HCT116 (cell line): ENCODE measurements around the gene WDR45. TPM values are rescaled to one million over a fixed set of nuclear protein-coding genes. Genes with fewer than 3 reads are reported as not detected.

ENCODE experiments used
- ATAC-seq: fragments of 200-7000 bp; cut with Tn5 transposase; 2 replicates; pipeline ENCODE4 v1.9.1; 2020; ENCODE audit warnings: mild to moderate bottlenecking, moderate library complexity
- BruUV-seq: library from RNA; stranded (reverse); fragments of 400-500 nt; replicated peaks from 2 replicates; lab custom pipeline; 2021; lab: Mats Ljungman, UMichigan
- CTCF ChIA-PET: fragments of 300-600 bp; sonication (Branson Sonifier 250); formaldehyde crosslinking; loops from one replicate; lab custom pipeline; 2021; ENCODE audit warnings: antibody characterized with exemption; lab: Charles Lee
- POLR2A ChIA-PET: fragments of 300-600, 350-600 bp; sonication (Branson Sonifier 250); formaldehyde crosslinking; loops from one replicate; lab custom pipeline; 2021; ENCODE audit warnings: antibody characterized with exemption; lab: Charles Lee
- RAD21 ChIA-PET, 2 experiments: fragments of 300-600 bp; sonication (Branson Sonifier 250); formaldehyde crosslinking; loops; one replicate each; lab custom pipeline; 2023; ENCODE audit warnings: low total read pairs in 2 of 2; ENCODE audit not compliant: uncharacterized antibody in 2 of 2, unreplicated experiment in 2 of 2, low non-redundant PET in 1 of 2; lab: Charles Lee
- DNase-seq: peaks from one replicate; pipeline ENCODE4 v3.0.0-alpha.2; 2010; ENCODE audit warnings: low read depth, low spot score
- H2AFZ ChIP-seq: fragments of 200-600 bp; shearing (Covaris generic), sonication (generic); 2 replicates; pipeline ENCODE4 v1.6.1; 2017; ENCODE audit warnings: low read depth, mixed run types, mixed read lengths, antibody characterized with exemption, low read length; ENCODE audit not compliant: poor library complexity, severe bottlenecking
- H3K27ac ChIP-seq: 2 replicates; pipeline ENCODE4 v1.5.1; 2012; ENCODE audit warnings: low read depth, low read length
- H3K27me3 ChIP-seq: fragments of 200-600 bp; sonication (generic); 2 replicates; pipeline ENCODE4 v1.6.1; 2016; ENCODE audit warnings: mixed run types, low read length, mixed read lengths; ENCODE audit not compliant: insufficient read depth
- H3K36me3 ChIP-seq, 2 experiments: fragments of 200-500 bp in 1 of 2; fragments of 200-600 bp in 1 of 2; sonication (Bioruptor generic) in 1 of 2; sonication (generic) in 1 of 2; 2 replicates each; pipeline versions ENCODE4 v1.5.1 to v1.6.1; 2014 to 2016; ENCODE audit warnings: low read length in 2 of 2, inconsistent platforms in 1 of 2, mixed read lengths in 1 of 2, mixed run types in 1 of 2; ENCODE audit not compliant: insufficient read depth in 2 of 2, control insufficient read depth in 1 of 2
- H3K4me1 ChIP-seq, 2 experiments: fragments of 200-600 bp in 1 of 2; sonication (generic) in 1 of 2; 2 replicates each; pipeline versions ENCODE4 v1.5.1 to v1.6.1; 2012 to 2017; ENCODE audit warnings: low read length in 2 of 2, inconsistent platforms in 1 of 2, mild to moderate bottlenecking in 1 of 2, mixed read lengths in 1 of 2, mixed run types in 1 of 2, moderate library complexity in 1 of 2; ENCODE audit not compliant: insufficient read depth in 2 of 2, control insufficient read depth in 1 of 2
- H3K4me2 ChIP-seq: fragments of 200-600 bp; sonication (generic); 2 replicates; pipeline ENCODE4 v1.6.1; 2017; ENCODE audit warnings: mixed run types, low read length, mixed read lengths
- H3K4me3 ChIP-seq, 2 experiments: fragments of 200-600 bp in 1 of 2; sonication (generic) in 1 of 2; replicated peaks in 1 of 2; 2 replicates each; pipeline ENCODE4 v1.5.1; 2011 to 2016; ENCODE audit warnings: low read length in 2 of 2, control low read depth in 1 of 2, low read depth in 1 of 2, mild to moderate bottlenecking in 1 of 2, mixed read lengths in 1 of 2, mixed run types in 1 of 2
- H3K79me2 ChIP-seq: fragments of 200-600 bp; sonication (generic); 2 replicates; pipeline ENCODE4 v1.6.1; 2017; ENCODE audit warnings: mild to moderate bottlenecking, mixed run types, low read length, moderate library complexity, mixed read lengths; ENCODE audit not compliant: insufficient read depth
- H3K9ac ChIP-seq: fragments of 200-600 bp; sonication (generic); 2 replicates; pipeline ENCODE4 v1.6.1; 2016; ENCODE audit warnings: low read length, mixed read lengths
- H3K9me2 ChIP-seq: fragments of 200-600 bp; sonication (generic), shearing (Covaris generic); 2 replicates; pipeline ENCODE4 v1.6.1; 2017; ENCODE audit warnings: mixed run types, mild to moderate bottlenecking, moderate library complexity; ENCODE audit not compliant: insufficient read depth
- H3K9me3 ChIP-seq, 2 experiments: fragments of 200-500 bp in 1 of 2; fragments of 200-600 bp in 1 of 2; sonication (Bioruptor generic) in 1 of 2; sonication (generic) in 1 of 2; 2 replicates each; pipeline ENCODE4 v1.6.1; 2014 to 2017; ENCODE audit warnings: low read length in 2 of 2, mixed read lengths in 2 of 2, inconsistent platforms in 1 of 2, low read depth in 1 of 2, mild to moderate bottlenecking in 1 of 2, mixed run types in 1 of 2, moderate library complexity in 1 of 2; ENCODE audit not compliant: control insufficient read depth in 1 of 2, insufficient read depth in 1 of 2
- H4K20me1 ChIP-seq: fragments of 200-600 bp; sonication (generic), shearing (Covaris generic); 2 replicates; pipeline ENCODE4 v1.6.1; 2017; ENCODE audit warnings: mixed run types, mild to moderate bottlenecking, moderate library complexity; ENCODE audit not compliant: insufficient read depth
- CTCF ChIP-seq, 3 experiments: fragments of 200-600 bp in 1 of 3; sonication (generic) in 1 of 3; IDR thresholded peaks in 2 of 3; conservative IDR thresholded peaks in 1 of 3; 2 replicates each; pipeline ENCODE4 v1.5.1; 2012 to 2017; ENCODE audit warnings: low read depth in 2 of 3, low read length in 2 of 3, antibody characterized with exemption in 1 of 3, borderline replicate concordance in 1 of 3, control low read depth in 1 of 3, mild to moderate bottlenecking in 1 of 3, mixed read lengths in 1 of 3, mixed run types in 1 of 3, moderate library complexity in 1 of 3; ENCODE audit not compliant: insufficient read depth in 1 of 3
- EGR1 ChIP-seq: IDR thresholded peaks from 2 replicates; pipeline ENCODE4 v1.6.1; 2012; ENCODE audit warnings: low read depth
- JUND ChIP-seq: IDR thresholded peaks from 2 replicates; pipeline ENCODE4 v1.6.1; 2012
- ZBTB33 ChIP-seq: IDR thresholded peaks from 2 replicates; pipeline ENCODE4 v1.6.1; 2011; ENCODE audit warnings: mild to moderate bottlenecking, low read length, moderate library complexity; ENCODE audit not compliant: insufficient replicate concordance; ENCODE audit errors: extremely low read depth
- ZFX ChIP-seq: fragments of 450-650 bp; IDR thresholded peaks from 2 replicates; pipeline ENCODE4 v1.6.1; 2017
- intact Hi-C: fragments of 100-400 bp; cut with micrococcal nuclease; formaldehyde crosslinking; loops from 2 replicates; pipeline ENCODE4 v1.10.0; 2022
- total RNA-seq: library from RNA; stranded (reverse); gene quantifications from one replicate; pipeline ENCODE4 v1.2.1, GENCODE V29; 2021; ENCODE audit not compliant: unreplicated experiment

WDR45 gene
- total RNA-seq, 1 experiment from 2014 or later, result 41.7 TPM

- H3K4me2 ChIP-seq, result peak overlapping the region; percentile 90
- H3K9me2 ChIP-seq, result no peaks in the 10 kb centered on the region
- peak overlapping the region; percentile 64 for H3K27ac ChIP-seq
- peaks cover 0 to 7% of the 10 kb centered on the region in 2 experiments; a peak in 1 of 4 replicates for H3K4me1 ChIP-seq
- ChIA-PET CTCF (no interaction called here), POLR2A (interaction anchor here (0.6 kb wide), 1 partner anchor 13 kb away, joined by 4 read pairs; no protein-coding TSS in a partner anchor), RAD21 (no interaction called here)
- ATAC-seq, result peak; percentile 17
- no peak for TF ChIP-seq ZBTB33
- TF ChIP-seq EGR1, result no peak
- no peak for TF ChIP-seq JUND
- peak in 1 of 3 experiments; percentile 15; a peak in 1 of 6 replicates for TF ChIP-seq CTCF (IDR thresholded peaks at IDR 0.05 in 2 of 3, conservative IDR thresholded peaks at IDR 0.05 in 1 of 3; ENCODE audit: borderline replicate concordance in 1 of 3, insufficient read depth in 1 of 3, low read depth in 2 of 3, low read length in 2 of 3)
- TF ChIP-seq ZFX, result peak; percentile 12; the same call in 1 of the 2 replicates
- peak overlapping the region; percentile 57 to 77 for H3K4me3 ChIP-seq
- H3K27me3 ChIP-seq, result no peaks in the 10 kb centered on the region
- no peaks in the 10 kb centered on the region for H3K9me3 ChIP-seq
- H3K79me2 ChIP-seq, result no peaks in the 10 kb centered on the region
- no peaks in the 10 kb centered on the region for H4K20me1 ChIP-seq
- H3K9ac ChIP-seq, result peak overlapping the region; percentile 72
- no TSS peak for BruUV-seq
- DNase-seq, result no peak
- intact Hi-C loops, result no loop called here
- no peak overlapping the region for H2AFZ ChIP-seq
- no peaks in the 10 kb centered on the region for H3K36me3 ChIP-seq
Measured at GRCh38 chrX:49101629-49101984, 21.9 kb upstream of the WDR45 start.
